ENCODE measurements around the gene DOK3.

Gene DOK3

DNA sequence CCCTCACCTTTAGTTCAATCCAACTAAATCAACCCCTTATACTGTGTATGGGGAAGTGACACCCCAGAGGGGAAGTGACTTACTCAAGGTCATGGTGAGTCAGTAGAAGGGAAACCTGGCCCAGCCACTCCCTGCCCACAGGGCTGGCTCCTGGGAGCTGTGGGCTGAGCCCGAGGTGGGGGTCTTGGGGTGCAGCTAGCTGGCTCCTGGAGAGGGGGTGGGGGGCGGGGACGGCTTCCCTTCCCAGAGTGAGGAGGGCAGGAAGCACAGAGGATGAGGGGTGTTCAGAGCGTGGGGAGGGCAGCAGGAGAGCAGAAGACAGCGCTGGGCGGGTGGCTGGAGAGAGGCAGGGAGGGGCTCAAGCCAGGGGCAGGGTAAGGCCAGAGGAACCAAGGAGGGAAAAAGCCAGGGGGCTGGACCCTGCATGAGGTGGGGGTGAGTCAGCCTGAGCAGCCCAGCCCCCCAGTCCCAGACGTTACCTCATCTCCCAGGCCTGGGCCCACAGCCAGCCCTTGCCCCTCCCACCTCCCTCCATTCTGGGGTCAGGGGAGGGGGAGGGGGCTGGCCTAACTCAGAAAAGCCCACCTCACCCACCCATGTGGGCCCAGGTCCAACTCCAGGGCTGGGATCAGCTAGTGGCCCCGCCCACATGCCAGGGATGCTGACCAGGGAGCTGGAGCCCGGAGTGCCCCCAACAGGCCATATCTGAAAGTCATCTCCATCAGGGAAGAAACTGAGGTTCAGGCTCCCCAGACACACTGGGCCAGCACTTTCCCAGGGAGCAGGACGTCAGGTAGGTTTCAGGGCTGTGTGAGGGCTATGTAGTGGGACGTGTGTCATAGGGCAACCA, 15.1 kb downstream of the DOK3 start:
- peaks cover 16% of the 10 kb centered on the region for H3K36me3 ChIP-seq
- H3K4me3 ChIP-seq (ENCODE audit: low read depth, low read length): no peak overlapping the region
- H3K27me3 ChIP-seq: no peaks in the 10 kb centered on the region
- peak; percentile 69 for DNase-seq
- H3K9me3 ChIP-seq: no peaks in the 10 kb centered on the region
- H3K4me1 ChIP-seq: peaks cover 37% of the 10 kb centered on the region
- TF ChIP-seq, protein P1, sequence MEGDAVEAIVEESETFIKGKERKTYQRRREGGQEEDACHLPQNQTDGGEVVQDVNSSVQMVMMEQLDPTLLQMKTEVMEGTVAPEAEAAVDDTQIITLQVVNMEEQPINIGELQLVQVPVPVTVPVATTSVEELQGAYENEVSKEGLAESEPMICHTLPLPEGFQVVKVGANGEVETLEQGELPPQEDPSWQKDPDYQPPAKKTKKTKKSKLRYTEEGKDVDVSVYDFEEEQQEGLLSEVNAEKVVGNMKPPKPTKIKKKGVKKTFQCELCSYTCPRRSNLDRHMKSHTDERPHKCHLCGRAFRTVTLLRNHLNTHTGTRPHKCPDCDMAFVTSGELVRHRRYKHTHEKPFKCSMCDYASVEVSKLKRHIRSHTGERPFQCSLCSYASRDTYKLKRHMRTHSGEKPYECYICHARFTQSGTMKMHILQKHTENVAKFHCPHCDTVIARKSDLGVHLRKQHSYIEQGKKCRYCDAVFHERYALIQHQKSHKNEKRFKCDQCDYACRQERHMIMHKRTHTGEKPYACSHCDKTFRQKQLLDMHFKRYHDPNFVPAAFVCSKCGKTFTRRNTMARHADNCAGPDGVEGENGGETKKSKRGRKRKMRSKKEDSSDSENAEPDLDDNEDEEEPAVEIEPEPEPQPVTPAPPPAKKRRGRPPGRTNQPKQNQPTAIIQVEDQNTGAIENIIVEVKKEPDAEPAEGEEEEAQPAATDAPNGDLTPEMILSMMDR (IDR thresholded peaks at IDR 0.05; ENCODE audit: low read depth, low read length): peak; percentile 23; the same call in 1 of the 2 replicates

DNA sequence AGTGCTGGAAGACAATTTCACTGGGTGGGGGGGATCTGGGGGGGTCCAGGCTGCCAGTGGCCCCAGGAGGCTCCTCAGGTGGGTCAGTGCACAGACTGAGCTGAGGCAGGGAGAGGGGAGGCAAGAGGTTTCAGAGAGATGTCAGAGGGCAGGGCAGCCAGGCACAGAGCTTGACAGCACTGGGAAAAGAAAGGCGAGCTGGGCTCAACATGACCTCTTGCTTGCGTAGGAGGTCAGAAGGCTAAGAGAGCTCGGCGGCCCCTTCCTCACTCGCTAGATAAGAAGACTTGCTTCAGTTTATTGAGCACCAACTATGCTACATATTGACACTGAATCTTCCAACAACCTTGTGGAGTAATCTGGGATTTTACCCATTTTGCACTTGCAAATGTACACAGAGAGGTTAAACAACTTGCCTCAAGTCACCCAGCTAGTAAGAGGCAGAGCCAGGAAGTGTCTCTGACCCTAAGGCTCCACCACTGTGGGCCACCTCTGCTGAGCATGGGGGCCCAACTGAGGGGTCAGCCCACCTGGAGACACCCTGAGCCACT, 15.8 kb downstream of the DOK3 start:
- H3K4me1 ChIP-seq: peaks cover 37% of the 10 kb centered on the region

DNA sequence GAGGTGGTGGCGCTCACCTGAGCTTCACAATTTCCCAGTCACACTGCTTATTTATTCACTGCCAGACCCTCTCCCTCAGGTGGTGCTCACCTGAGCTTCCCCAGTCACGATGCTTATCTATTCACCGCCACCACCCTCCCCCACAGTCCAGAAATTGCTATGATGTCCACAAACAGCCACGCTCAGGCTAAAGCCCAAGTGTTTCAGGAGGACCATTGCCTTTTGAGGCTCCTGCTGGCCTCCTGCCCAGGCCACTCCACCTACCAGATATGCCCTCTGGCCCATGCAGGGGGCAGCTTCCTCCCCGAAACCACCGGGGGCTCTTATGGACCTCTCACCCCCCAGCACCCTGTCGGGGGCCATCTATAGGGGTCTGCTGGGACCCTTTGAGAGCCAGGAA, 16.8 kb downstream of the DOK3 start:
- Histone ChIP-seq H3K4me1 (peaks cover 29% of the 10 kb centered on the region), H3K9me3 (no peaks in the 10 kb centered on the region)
- TF ChIP-seq, protein P1 (IDR thresholded peaks at IDR 0.05; ENCODE audit: low read depth, low read length): no peak

More for the DNA sequence above, 15.8 kb downstream of the DOK3 start:
- DNase-seq: no peak
- Histone ChIP-seq H3K9me3 (no peaks in the 10 kb centered on the region), H3K4me3 (ENCODE audit: low read depth, low read length) (no peak overlapping the region), H3K36me3 (peaks cover 17% of the 10 kb centered on the region), H3K27me3 (no peaks in the 10 kb centered on the region)
- TF ChIP-seq, protein P1 (IDR thresholded peaks at IDR 0.05; ENCODE audit: low read depth, low read length): no peak

DNA sequence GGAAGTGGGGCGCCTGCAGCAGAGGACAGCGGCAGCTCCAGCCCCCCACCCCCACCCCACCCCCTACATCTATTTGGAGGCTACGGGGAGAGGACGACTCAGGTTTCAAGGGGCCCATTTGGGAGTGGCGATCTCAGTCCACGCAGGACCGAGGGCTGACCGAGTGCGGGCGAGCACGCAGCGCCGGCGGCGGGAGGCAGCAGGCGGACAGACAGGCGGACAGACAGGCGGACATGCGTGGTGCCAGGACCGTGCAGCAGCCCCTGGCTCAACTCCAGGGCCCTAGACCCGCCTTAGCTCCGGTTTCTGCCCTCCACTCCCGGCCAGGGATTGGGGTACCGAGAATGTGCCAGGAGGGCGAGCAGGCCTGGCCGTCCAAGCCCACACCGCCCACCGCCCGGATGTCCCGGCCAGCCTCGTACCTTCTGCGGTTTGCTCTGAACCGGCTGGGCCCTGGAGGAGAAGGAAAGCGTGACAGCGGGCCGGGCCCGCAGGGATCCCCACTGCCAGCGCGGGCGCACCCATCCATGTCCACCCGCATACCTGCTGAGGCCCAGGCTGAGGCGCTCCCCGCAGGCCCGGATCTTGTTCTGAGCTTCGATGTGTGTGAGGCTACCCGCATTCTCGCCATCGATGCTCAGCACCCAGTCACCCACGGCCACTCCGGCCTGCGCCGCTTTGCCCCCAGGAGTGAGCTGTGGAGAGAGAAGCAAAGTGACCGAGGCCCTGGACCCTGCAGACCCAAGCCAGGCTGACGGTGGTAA, 17.5 kb downstream of the DOK3 start:
- Histone ChIP-seq H3K36me3 (peaks cover 31% of the 10 kb centered on the region), H3K27me3 (no peaks in the 10 kb centered on the region), H3K4me1 (peaks cover 29% of the 10 kb centered on the region), H3K4me3 (ENCODE audit: low read depth, low read length) (no peak overlapping the region), H3K9me3 (no peaks in the 10 kb centered on the region)
- TF ChIP-seq, protein P1 (IDR thresholded peaks at IDR 0.05; ENCODE audit: low read depth, low read length): no peak
- DNase-seq: no peak

More for the DNA sequence above, 16.8 kb downstream of the DOK3 start:
- H3K27me3 ChIP-seq: no peaks in the 10 kb centered on the region
- H3K36me3 ChIP-seq: peaks cover 24% of the 10 kb centered on the region
- no peak overlapping the region for H3K4me3 ChIP-seq (ENCODE audit: low read depth, low read length)
- DNase-seq: no peak

DNA sequence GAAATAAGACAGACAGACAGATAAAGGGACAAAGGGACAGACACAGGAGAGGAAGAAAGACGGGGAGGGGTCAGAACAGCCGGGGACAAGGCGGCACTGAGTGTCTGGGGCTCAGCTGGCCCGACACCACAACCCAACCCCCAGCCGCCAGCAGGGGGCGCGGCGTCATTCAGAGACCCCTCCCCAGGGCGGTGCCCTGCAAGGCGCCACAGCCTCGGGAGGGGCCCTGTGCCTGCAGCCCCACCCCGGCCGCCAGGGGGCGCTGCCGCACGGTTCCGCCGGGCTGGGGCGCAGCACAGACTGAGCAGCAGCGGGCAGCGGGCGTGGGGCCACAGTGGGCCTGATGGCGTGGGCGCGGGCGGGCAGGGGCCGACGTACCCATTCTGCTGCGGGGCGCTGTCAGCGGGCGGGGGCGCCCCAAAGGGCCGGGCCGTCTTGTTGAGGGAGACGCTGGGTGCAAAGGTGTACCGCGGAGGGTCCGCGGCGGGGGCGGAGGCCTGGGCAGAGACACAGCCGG, 18.1 kb downstream of the DOK3 start:
- DNase-seq: peak; percentile 89
- H3K4me3 ChIP-seq (ENCODE audit: low read depth, low read length): no peak overlapping the region
- no peaks in the 10 kb centered on the region for H3K9me3 ChIP-seq
- H3K36me3 ChIP-seq: peaks cover 33% of the 10 kb centered on the region
- peaks cover 29% of the 10 kb centered on the region for H3K4me1 ChIP-seq
- H3K27me3 ChIP-seq: no peaks in the 10 kb centered on the region
- TF ChIP-seq, protein P1 (IDR thresholded peaks at IDR 0.05; ENCODE audit: low read depth, low read length): peak; percentile 68
